HG03457 (cell line): ENCODE measurements around the gene RASSF5.
"Not testable (repeated sequence)": the region's sequence is repeated elsewhere in the genome, so short reads cannot be mapped to it uniquely, and the experiment has no call there.

Source experiments
- ATAC-seq: cut with Tn5 transposase; IDR thresholded peaks from one replicate; pipeline ENCODE4 v1.9.1; 2021; ENCODE audit warnings: moderate number of reproducible peaks; ENCODE audit not compliant: unreplicated experiment

Gene RASSF5

DNA sequence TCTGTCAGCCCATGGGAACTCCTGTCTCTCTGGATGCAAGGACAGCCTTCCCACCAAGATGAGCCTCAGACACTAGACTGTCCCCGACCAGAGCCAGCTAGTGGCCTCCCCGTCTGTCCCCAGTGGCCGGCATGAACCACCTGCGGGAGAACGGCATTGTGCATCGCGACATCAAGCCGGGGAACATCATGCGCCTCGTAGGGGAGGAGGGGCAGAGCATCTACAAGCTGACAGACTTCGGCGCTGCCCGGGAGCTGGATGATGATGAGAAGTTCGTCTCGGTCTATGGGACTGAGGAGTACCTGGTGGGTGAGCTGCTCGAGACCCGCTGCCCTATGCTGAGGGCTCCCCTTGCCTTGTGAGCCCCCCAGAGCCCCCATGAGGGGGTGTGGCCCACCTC lies 31.3 kb upstream of the RASSF5 start:
- ATAC-seq: no peak

DNA sequence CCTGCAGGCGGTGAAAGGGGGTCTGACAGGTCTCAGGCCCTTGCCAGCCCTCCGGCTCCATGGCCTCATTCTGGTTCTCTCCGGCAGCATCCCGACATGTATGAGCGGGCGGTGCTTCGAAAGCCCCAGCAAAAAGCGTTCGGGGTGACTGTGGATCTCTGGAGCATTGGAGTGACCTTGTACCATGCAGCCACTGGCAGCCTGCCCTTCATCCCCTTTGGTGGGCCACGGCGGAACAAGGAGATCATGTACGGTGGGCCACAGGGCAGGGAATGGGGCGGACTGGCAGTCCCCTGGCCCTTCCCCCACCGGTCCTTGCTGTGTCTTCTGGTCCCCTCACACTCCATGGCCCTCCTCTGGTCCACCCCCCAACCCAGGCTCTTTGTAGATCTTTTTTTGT lies 30.7 kb upstream of the RASSF5 start:
- ATAC-seq: no peak

DNA sequence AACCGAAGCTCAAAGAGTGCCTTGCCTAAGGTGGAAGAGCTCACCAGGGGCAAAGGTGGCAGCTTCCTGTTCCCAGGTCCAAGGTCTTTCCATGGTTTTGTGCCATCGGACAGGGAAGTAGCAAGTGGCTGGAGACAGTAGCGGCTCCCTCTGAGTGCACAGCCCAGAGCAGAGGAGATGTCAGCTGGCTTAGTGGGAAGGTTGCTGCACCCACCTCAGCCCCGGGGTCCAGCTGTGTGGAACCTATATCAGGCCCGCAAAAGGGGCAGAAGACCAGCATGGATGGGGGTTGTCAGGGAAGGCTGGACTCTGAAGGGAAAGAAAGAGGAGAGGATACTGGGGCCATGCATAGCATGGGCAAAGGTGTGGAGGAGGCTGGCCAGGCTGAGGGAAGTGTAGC lies 30.2 kb upstream of the RASSF5 start:
- no peak for ATAC-seq

DNA sequence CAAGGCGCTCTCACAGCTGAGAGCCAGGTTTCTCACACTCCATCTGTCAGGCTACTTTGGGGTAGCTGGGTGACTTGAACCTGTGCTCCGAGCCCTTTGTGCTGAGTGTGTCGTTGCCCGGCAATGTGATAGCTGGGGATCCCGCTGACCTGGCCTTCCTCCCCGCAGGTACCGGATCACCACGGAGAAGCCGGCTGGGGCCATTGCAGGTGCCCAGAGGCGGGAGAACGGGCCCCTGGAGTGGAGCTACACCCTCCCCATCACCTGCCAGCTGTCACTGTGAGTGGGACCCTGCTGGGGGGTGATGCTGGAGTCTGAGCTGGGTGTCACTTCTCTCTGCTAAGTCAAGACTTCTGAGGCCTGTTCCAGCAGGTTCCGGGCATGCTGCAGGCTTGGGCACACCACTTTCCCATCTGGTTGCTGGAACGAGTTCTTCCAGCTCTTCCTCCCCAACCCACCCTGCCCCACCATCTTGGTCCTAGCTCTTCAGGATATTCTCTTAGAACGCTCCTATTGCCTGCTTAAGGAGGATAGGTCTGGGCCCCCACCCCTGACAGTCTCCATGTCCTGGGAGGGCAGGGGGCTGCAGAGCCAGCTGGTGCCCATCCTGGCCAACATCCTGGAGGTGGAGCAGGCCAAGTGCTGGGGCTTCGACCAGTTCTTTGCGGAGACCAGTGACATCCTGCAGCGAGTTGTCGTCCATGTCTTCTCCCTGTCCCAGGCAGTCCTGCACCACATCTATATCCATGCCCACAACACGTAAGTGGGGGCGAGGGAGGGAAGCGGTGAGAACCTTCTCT lies 29.6 kb upstream of the RASSF5 start:
- no peak for ATAC-seq

DNA sequence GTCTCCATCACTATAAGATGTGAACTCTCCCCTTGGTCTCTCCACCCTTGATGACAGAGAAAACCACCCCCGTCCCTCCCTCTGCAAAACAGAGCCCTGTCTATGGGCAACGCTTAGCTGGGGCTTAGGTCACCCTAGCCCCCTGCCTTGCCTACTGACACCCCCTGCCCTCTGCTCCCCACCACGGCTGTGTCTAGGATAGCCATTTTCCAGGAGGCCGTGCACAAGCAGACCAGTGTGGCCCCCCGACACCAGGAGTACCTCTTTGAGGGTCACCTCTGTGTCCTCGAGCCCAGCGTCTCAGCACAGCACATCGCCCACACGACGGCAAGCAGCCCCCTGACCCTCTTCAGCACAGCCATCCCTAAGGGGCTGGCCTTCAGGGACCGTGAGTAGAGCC lies 28.6 kb upstream of the RASSF5 start:
- ATAC-seq: no peak

DNA sequence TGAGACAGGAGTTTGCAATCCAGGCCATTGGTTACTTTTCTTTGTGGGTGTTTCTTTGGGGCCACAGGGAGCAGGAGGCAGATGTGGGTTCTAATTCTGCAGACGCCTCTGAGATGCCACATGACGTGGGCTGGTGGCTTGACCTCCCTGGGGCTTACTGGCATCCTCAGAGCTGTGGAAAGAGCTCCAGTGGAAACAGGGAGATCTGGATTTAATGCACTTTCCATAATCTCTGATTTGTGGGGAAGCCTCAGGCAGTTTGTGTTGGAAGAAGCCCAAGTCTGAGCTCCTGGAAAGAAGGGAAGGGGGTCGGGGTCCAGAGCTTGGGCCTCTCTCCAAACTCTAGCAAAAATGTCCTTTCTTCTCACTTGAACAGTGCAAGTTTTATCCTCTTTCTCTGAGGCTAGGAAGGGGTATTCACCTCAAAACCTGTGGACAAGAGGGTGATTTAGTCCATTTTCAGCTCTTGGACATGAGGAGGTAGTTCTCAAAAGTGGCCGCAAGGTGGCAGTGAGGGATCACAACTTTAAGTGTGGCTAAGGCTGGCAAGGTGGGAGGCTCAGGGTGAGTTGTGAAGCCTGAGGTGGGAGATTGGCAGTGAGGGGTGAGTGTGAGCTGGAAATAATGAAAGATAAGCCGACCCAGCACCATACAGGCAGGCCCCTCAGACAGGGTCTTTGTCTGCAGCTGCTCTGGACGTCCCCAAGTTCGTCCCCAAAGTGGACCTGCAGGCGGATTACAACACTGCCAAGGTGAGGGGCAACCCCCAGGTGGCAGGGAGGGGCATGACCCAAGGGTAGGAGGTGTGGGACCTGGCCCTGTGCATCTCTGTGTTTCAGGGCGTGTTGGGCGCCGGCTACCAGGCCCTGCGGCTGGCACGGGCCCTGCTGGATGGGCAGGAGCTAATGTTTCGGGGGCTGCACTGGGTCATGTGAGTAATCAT lies 27.9 kb upstream of the RASSF5 start:
- ATAC-seq: no peak

DNA sequence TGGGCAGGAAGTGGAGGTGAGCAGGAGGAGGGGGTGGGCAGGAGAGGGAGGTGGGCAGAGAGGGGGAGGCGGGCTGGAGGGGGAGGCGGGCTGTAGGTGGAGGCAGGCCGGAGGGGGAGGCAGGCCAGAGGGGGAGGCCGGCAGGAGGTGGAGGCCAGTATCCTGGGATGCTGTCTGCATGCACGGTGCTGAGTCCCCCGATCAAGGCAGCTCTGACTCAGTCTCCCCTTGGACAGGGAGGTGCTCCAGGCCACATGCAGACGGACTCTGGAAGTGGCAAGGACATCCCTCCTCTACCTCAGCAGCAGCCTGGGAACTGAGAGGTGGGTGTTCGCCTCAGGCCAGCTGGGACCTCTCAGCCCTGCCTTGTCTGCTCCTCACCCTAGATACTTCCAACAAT lies 27.1 kb upstream of the RASSF5 start:
- ATAC-seq: no peak

DNA sequence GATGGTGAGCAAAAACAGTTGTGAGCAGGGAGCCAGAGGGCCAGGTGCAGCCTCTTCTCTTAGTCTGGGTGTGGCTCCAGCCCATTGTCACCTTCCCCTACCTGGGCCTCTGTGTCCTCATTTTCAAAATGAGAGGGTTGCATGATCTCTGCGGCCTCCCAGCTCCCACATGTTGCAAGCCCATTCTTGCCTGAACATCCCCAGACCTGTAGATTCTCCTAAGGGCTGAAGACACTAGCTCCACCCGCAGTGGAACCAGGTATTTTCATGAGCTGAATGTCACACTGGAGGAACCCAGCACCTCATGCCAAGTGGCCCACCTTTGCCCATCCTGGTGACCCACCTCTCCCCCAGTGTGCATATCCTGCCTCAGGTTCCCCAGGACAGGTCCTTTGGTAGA lies 24.7 kb upstream of the RASSF5 start:
- ATAC-seq: no peak

DNA sequence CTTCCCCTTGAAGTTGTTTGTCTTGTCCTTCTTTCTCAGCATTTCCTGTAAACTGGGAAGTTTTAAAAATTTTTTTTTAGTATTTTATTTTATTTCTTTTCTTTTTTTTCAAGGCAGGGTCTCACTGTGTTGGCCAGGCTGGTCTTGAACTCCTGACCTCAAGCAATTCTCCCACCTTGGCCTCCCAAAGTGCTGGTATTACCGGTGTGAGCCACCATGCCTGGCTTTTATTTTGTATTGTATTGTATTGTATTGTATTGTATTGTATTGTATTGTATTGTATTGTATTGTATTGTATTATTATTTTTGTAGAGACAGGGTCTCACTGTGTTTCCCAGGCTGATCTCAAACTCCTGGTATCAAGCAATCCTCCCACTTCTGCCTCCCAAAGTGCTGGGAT lies 23.5 kb upstream of the RASSF5 start:
- not testable (repeated sequence) for ATAC-seq

DNA sequence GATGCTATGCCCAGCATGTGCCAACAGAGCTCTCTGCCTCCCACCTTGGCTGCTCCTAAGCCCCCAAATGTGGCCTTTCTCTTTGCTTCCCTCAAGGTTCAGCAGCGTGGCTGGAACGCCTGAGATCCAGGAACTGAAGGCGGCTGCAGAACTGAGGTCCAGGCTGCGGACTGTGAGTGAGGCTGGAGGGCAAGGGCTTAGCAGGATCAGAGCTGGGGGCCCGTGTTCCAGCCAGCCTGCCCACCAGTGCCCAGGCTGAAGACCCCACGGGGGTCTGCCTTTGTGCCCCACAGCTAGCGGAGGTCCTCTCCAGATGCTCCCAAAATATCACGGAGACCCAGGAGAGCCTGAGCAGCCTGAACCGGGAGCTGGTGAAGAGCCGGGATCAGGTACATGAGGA lies 22.4 kb upstream of the RASSF5 start:
- no peak for ATAC-seq

DNA sequence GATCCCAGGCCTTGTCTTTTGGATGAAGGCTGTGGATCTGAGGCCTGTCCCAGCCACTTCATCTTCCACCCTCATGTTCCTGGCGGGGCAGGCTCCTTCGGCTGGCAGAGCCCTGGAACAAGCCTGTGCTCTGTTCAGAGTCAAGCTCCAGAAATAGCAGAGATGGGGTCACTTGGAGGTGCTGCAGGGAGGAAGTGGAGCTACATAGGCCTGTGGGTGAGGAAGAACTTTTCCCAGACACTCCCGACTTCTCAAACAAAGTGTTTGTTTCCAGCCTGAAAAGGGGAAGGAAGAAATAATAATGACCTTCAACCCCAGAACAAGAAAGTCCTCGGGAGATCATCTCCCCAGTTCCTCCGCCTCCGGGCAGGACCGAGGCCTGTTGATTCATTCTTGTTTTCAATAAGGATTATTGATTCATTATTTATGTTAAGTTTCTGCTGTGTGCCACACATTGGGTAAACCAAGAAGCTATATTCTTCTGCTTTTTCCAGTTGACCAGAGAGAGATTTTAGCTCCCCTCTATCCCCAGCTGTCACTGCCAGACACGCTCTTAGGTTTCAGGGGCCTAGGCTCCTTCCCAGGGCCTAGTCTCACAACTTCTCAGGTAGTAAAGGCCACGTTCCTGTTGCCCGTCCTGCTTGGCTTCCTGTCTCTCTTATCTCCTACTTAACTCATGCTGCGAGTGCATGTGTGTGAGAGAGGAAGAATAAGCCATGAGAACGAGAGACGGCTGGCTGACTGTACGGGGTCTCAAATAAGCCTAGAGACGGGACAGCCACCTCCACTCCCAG lies 20.1 kb upstream of the RASSF5 start:
- ATAC-seq: no peak

DNA sequence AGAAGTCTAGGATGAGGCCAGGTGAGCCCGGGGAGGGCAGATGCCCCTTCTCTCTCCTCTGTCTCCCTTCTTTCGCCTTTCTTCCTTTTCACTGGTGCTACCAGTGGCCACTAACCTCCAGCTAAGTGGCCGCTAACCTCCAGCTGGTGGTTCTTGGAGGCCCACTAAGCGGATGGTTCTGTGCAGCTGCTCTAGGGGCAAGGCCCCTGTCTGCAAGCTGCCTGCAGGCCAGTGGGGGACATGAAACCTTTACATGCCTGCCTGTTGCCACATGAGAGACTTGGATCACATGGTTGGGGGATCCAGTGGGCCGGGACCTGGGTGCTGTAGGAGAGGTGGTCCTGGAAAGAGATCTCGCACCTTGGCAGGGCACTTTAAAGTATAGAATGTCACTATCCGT lies 19.4 kb upstream of the RASSF5 start:
- no peak for ATAC-seq

DNA sequence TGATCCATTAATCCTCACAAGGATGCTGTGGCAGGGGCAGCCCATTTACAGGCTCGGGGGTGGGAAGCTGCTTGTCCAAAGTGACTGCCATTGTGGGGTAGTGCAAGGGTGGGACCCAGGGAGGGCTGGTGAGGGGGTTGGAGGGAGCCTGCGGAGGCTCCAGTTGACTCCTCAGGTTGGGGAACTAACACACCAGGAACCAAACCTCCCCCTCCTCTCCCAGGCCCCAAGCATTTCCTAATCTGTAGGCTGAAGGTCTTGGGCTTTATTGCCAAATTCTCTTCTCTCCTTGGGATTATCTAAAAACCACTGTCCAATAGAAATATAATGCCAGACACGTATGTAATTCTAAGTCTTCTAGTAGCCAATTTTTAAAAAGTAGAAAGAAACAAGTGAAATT lies 18.9 kb upstream of the RASSF5 start:
- no peak for ATAC-seq

DNA sequence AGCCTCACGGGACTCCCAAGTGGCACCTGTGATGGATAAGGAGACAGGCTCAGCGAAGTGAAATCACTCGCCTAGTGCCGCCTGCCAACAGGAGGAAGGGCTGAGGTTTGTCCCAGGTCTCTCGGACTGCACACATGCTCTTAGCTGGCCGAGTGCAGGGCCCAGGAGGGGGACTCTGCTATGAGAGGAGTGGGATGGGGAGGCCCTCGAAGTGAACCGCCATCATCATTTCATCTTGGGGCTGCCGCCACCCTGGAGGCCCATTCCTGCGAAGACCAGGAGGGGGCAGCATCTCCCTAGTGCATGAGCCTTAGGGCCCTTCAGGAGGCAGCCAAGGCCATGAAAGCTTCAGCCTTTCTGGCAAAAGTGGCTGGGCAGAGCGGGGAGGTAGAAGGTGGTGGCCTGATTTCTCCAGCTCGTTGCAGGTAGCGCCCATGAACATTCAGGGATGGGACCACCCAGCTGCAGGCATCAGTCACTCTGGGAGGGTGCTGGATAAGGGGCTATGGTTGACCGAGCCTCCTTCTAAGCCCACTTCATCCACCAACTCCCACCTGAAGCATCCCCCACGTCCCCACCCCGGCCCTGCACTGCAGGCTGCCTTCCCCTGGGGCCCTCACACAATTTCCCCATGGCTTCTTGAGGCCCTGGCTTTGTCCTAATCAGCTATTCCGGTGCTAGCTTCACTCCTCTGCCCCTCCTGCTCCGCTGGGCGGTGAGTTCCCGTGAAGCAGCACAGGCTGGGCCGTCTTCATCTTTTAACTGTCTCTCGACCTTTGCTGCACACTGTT lies 17.2 kb upstream of the RASSF5 start:
- no peak for ATAC-seq

DNA sequence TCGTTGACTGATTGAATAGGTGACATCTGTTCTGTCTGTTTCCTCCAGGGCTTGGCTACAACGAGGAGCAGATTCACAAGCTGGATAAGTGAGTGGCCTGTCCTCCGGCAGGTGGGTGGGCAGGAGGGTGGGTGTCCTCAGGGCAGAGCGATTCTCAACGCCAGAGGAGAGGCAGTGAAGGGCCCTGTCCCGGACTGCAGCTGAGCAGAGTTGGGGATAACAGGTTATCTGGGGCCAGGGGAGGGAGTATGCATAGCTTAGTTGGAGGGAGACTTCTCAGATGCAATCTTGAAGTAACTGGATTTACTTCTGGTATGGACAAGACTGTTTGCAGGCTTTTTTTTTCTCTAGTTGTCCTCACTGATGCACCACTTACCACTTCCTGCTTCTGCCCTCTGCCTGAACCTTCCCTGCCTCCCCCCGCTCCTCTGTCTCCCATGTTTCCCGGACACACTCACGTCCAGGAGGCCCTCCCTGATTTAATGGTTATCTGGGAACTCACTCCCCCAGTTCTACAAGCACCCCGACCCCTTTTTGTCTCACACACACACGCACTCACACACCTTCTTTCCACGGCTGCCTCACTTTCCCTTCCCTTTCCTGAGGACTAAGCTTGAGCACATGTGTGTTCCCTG lies 16.4 kb upstream of the RASSF5 start:
- no peak for ATAC-seq

DNA sequence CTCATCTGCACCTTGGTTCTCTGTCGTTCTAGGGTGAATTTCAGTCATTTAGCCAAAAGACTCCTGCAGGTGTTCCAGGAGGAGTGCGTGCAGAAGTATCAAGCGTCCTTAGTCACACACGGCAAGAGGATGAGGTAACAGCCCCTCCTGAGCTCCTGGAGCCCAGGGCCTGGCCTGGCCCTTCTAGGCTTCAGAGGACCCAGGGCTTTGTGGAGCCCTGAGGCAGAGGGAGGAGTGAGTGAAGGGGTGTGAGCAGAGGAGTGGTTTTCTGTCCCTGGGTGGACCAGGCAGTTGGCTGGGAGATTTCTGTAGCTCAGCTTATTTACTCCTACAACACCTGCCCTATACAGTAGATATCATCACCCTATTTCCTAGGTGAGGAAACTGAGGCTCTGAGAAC lies 15.7 kb upstream of the RASSF5 start:
- no peak for ATAC-seq

DNA sequence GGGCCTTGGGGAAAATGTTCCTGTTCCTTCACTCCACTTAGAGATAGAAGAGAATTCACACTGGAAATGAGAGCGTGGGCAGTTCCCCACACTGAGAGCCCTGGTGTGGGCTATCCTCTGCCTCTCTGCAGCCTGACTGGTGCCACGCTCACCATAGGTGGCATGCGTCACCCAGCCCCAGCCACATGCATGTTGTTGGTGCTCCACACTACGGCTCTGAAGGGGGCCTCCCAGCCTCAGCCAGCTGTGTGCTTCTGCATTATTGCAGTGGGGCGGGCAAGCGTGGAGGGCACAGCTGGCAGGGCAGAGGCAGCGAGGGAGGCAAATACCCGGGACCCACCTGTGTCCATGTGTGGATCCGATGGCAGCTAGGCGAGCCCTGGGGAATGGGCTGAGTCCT lies 14.7 kb upstream of the RASSF5 start:
- ATAC-seq: no peak

DNA sequence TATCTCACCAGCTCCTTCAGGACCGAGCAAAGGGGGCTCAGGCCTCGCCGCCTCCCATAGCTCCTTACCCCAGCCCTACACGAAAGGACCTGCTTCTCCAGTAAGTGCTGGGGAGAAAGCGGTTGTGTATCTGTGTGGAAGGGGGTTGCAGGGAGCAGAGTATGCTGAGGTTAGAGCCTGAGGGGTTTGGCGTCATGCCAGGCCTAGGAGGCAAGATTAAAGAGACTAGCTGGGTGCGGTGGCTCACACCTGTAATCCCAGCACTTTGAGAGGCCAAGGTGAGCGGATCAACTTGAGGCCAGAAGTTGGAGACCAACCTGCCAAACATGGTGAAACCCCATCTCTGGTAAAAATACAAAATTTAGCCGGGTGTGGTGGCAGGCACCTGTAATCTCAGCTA lies 14.1 kb upstream of the RASSF5 start:
- ATAC-seq: no peak

DNA sequence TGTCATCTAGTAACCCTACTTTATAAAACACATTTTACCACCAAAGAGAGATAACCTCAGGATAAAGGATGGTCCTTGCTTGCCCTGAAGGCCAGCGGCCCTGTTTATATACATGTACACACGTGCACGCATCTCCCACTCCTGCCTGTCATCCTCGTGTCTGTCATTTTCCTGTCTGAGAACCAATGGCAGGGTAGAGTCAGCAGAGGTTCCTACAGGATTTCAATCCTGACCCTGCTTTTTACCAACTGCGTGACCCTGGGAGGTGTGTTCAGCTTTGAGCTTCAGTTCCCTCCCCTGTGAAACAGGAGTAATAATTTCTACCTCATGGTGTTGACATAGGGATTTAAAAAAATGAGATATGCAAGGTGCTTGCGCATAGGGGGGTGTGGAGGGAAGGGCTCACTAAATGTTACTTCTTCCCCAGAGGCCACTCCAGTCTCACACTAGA lies 12.3 kb upstream of the RASSF5 start:
- no peak for ATAC-seq

DNA sequence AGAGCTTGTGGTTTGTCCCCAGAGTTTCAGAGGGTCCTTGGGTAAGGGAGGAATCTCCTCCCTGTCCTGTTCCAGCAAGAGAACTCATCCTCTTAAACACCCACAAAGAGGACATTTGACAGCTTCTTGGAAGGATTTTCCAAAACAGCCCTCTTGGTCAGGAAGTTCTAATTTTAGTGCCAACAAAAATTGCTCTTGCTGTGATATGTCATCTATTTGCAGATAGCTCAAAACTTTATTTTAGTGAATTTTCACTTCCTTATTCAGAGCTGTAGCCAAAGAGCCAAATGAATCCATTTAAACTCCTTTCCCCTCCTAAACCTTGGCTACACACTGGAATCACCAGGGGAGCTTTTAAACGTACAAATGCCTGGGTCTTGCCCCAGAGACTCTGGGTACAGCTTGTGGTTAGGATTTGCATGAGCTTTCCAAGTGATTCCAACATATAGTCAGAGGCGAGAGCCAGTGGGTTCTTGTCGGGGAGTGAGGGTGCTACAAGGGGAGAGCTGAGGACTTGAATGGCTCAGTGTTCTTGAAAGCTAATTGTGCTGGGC lies 11.8 kb upstream of the RASSF5 start:
- no peak for ATAC-seq
